ENCODE measurements around the gene ARHGEF4.

The ARHGEF4 gene

GRCh38 chr2:130819608-130820278 is 17.0 kb upstream of the ARHGEF4 start:
- H4K12ac ChIP-seq (ENCODE audit: low read depth, low read length) = no peak overlapping the region
- peak overlapping the region; percentile 21 for H4K8ac ChIP-seq (ENCODE audit: low read depth, low read length)
- no peak overlapping the region for H3K27ac ChIP-seq (ENCODE audit: low read depth, low read length)
- H4K91ac ChIP-seq (ENCODE audit: low read depth, low read length) = peak overlapping the region; percentile 56
- peak overlapping the region; percentile 28 for H3K4me2 ChIP-seq (ENCODE audit: low read length)
- no peak overlapping the region for H2AK5ac ChIP-seq (ENCODE audit: low read length)
- peaks cover 7 to 11% of the 10 kb centered on the region in 2 experiments for H3K4me1 ChIP-seq (ENCODE audit: control insufficient read depth in 1 of 2, insufficient read depth in 2 of 2, low read length in 2 of 2)
- H2BK12ac ChIP-seq (ENCODE audit: low read length) = peak overlapping the region; percentile 47
- no peaks in the 10 kb centered on the region for H3K36me3 ChIP-seq (ENCODE audit: control insufficient read depth in 1 of 2, insufficient read depth in 2 of 2, low read length in 2 of 2)
- H3K9ac ChIP-seq (ENCODE audit: low read length) = no peak overlapping the region
- H3K14ac ChIP-seq (ENCODE audit: low read length) = no peak overlapping the region
- peaks cover 2% of the 10 kb centered on the region for H3K79me1 ChIP-seq (ENCODE audit: low read length)
- peak overlapping the region; percentile 15 for H2AFZ ChIP-seq (ENCODE audit: insufficient read depth, low read length, poor library complexity)
- H3K23ac ChIP-seq (ENCODE audit: low read length) = no peak overlapping the region
- no peaks in the 10 kb centered on the region for H3K79me2 ChIP-seq (ENCODE audit: control insufficient read depth, insufficient read depth, low read length, poor library complexity)
- no peak overlapping the region for H3K4ac ChIP-seq (ENCODE audit: low read depth, low read length)
- DNase-seq = no peak
- no peak overlapping the region for H2BK120ac ChIP-seq (ENCODE audit: insufficient read depth, low read length, poor library complexity)
- H3K9me3 ChIP-seq (ENCODE audit: insufficient read depth, low read depth, low read length) = peaks cover 2% of the 10 kb centered on the region
- no CpG with 5 or more reads among the region's 12 CpGs for WGBS (ENCODE audit: extremely low coverage, insufficient coverage, insufficient read length)
- H3K18ac ChIP-seq (ENCODE audit: low read length) = no peak overlapping the region
- no peaks in the 10 kb centered on the region for H3K27me3 ChIP-seq (ENCODE audit: insufficient read depth, low read length)
- no peak overlapping the region for H2BK5ac ChIP-seq (ENCODE audit: low read depth, low read length, poor library complexity)
- H3K4me3 ChIP-seq (ENCODE audit: low read depth, low read length) = no peak overlapping the region

GRCh38 chr2:130820279-130820861 is 16.3 kb upstream of the ARHGEF4 start:
- Histone ChIP-seq H3K4ac (ENCODE audit: low read depth, low read length) (no peak overlapping the region), H4K91ac (ENCODE audit: low read depth, low read length) (peak overlapping the region; percentile 56), H3K4me2 (ENCODE audit: low read length) (peak overlapping the region; percentile 28), H3K23ac (ENCODE audit: low read length) (no peak overlapping the region), H4K8ac (ENCODE audit: low read depth, low read length) (peak overlapping the region; percentile 21), H2BK120ac (ENCODE audit: insufficient read depth, low read length, poor library complexity) (no peak overlapping the region), H3K18ac (ENCODE audit: low read length) (no peak overlapping the region), H3K79me1 (ENCODE audit: low read length) (peaks cover 2% of the 10 kb centered on the region), H2AFZ (ENCODE audit: insufficient read depth, low read length, poor library complexity) (peak overlapping the region; percentile 15), H3K4me3 (ENCODE audit: low read depth, low read length) (no peak overlapping the region), H3K4me1 (ENCODE audit: control insufficient read depth in 1 of 2, insufficient read depth in 2 of 2, low read length in 2 of 2) (peaks cover 7 to 11% of the 10 kb centered on the region in 2 experiments), H3K36me3 (ENCODE audit: control insufficient read depth in 1 of 2, insufficient read depth in 2 of 2, low read length in 2 of 2) (no peaks in the 10 kb centered on the region), H3K14ac (ENCODE audit: low read length) (no peak overlapping the region), H4K12ac (ENCODE audit: low read depth, low read length) (no peak overlapping the region), H2BK5ac (ENCODE audit: low read depth, low read length, poor library complexity) (no peak overlapping the region), H2BK12ac (ENCODE audit: low read length) (peak overlapping the region; percentile 47), H3K79me2 (ENCODE audit: control insufficient read depth, insufficient read depth, low read length, poor library complexity) (no peaks in the 10 kb centered on the region), H3K27me3 (ENCODE audit: insufficient read depth, low read length) (no peaks in the 10 kb centered on the region), H3K27ac (ENCODE audit: low read depth, low read length) (no peak overlapping the region), H2AK5ac (ENCODE audit: low read length) (no peak overlapping the region), H3K9me3 (ENCODE audit: insufficient read depth, low read depth, low read length) (peaks cover 2% of the 10 kb centered on the region), H3K9ac (ENCODE audit: low read length) (no peak overlapping the region)
- WGBS (ENCODE audit: extremely low coverage, insufficient coverage, insufficient read length) = no CpG with 5 or more reads among the region's 16 CpGs
- DNase-seq = no peak

GRCh38 chr2:130821867-130822266 is 14.8 kb upstream of the ARHGEF4 start:
- Histone ChIP-seq H3K9ac (ENCODE audit: low read length) (no peak overlapping the region), H3K4me2 (ENCODE audit: low read length) (no peak overlapping the region), H3K4ac (ENCODE audit: low read depth, low read length) (no peak overlapping the region), H3K27ac (ENCODE audit: low read depth, low read length) (no peak overlapping the region), H2BK5ac (ENCODE audit: low read depth, low read length, poor library complexity) (no peak overlapping the region), H3K27me3 (ENCODE audit: insufficient read depth, low read length) (no peaks in the 10 kb centered on the region), H2BK12ac (ENCODE audit: low read length) (no peak overlapping the region), H2AK5ac (ENCODE audit: low read length) (no peak overlapping the region), H3K23ac (ENCODE audit: low read length) (no peak overlapping the region), H4K12ac (ENCODE audit: low read depth, low read length) (no peak overlapping the region), H3K79me1 (ENCODE audit: low read length) (peaks cover 2% of the 10 kb centered on the region), H3K14ac (ENCODE audit: low read length) (no peak overlapping the region), H2BK120ac (ENCODE audit: insufficient read depth, low read length, poor library complexity) (no peak overlapping the region), H3K9me3 (ENCODE audit: insufficient read depth, low read depth, low read length) (peaks cover 2% of the 10 kb centered on the region), H3K36me3 (ENCODE audit: control insufficient read depth in 1 of 2, insufficient read depth in 2 of 2, low read length in 2 of 2) (no peaks in the 10 kb centered on the region), H3K4me1 (ENCODE audit: control insufficient read depth in 1 of 2, insufficient read depth in 2 of 2, low read length in 2 of 2) (peaks cover 8 to 12% of the 10 kb centered on the region in 2 experiments), H4K8ac (ENCODE audit: low read depth, low read length) (no peak overlapping the region), H3K4me3 (ENCODE audit: low read depth, low read length) (no peak overlapping the region), H3K79me2 (ENCODE audit: control insufficient read depth, insufficient read depth, low read length, poor library complexity) (no peaks in the 10 kb centered on the region), H4K91ac (ENCODE audit: low read depth, low read length) (no peak overlapping the region), H3K18ac (ENCODE audit: low read length) (no peak overlapping the region), H2AFZ (ENCODE audit: insufficient read depth, low read length, poor library complexity) (no peak overlapping the region)
- no peak for DNase-seq
- WGBS (ENCODE audit: extremely low coverage, insufficient coverage, insufficient read length) = no CpG with 5 or more reads among the region's 8 CpGs

- no peak overlapping the region for H3K18ac ChIP-seq (ENCODE audit: low read length)
- H4K8ac ChIP-seq (ENCODE audit: low read depth, low read length) = no peak overlapping the region
- no peak overlapping the region for H4K91ac ChIP-seq (ENCODE audit: low read depth, low read length)
- H3K36me3 ChIP-seq (ENCODE audit: control insufficient read depth in 1 of 2, insufficient read depth in 2 of 2, low read length in 2 of 2) = no peaks in the 10 kb centered on the region
- no peaks in the 10 kb centered on the region for H3K27me3 ChIP-seq (ENCODE audit: insufficient read depth, low read length)
- WGBS (ENCODE audit: extremely low coverage, insufficient coverage, insufficient read length) = no CpG with 5 or more reads among the region's 10 CpGs
- peaks cover 15 to 18% of the 10 kb centered on the region in 2 experiments for H3K4me1 ChIP-seq (ENCODE audit: control insufficient read depth in 1 of 2, insufficient read depth in 2 of 2, low read length in 2 of 2)
- H2BK12ac ChIP-seq (ENCODE audit: low read length) = no peak overlapping the region
- H4K12ac ChIP-seq (ENCODE audit: low read depth, low read length) = no peak overlapping the region
- no peak overlapping the region for H3K14ac ChIP-seq (ENCODE audit: low read length)
- H3K79me1 ChIP-seq (ENCODE audit: low read length) = peaks cover 2% of the 10 kb centered on the region
- H2BK5ac ChIP-seq (ENCODE audit: low read depth, low read length, poor library complexity) = no peak overlapping the region
- H2BK120ac ChIP-seq (ENCODE audit: insufficient read depth, low read length, poor library complexity) = no peak overlapping the region
- no peak for DNase-seq
- no peaks in the 10 kb centered on the region for H3K79me2 ChIP-seq (ENCODE audit: control insufficient read depth, insufficient read depth, low read length, poor library complexity)
- H3K23ac ChIP-seq (ENCODE audit: low read length) = no peak overlapping the region
- H3K27ac ChIP-seq (ENCODE audit: low read depth, low read length) = no peak overlapping the region
- H2AK5ac ChIP-seq (ENCODE audit: low read length) = no peak overlapping the region
- H3K9me3 ChIP-seq (ENCODE audit: insufficient read depth, low read depth, low read length) = peaks cover 2% of the 10 kb centered on the region
- H3K4me2 ChIP-seq (ENCODE audit: low read length) = no peak overlapping the region
- H3K4ac ChIP-seq (ENCODE audit: low read depth, low read length) = no peak overlapping the region
- H2AFZ ChIP-seq (ENCODE audit: insufficient read depth, low read length, poor library complexity) = no peak overlapping the region
- no peak overlapping the region for H3K4me3 ChIP-seq (ENCODE audit: low read depth, low read length)
- H3K9ac ChIP-seq (ENCODE audit: low read length) = no peak overlapping the region
These were observed 13.9 kb upstream of the ARHGEF4 start for GRCh38 chr2:130822766-130823165.
